GM12874 (cell line): Measurements from ENCODE around the gene FAM174C.

Source experiments
- CTCF ChIP-seq: IDR thresholded peaks from 2 replicates; pipeline ENCODE4 v1.5.1; 2011; ENCODE audit warnings: low read depth, mild to moderate bottlenecking, control low read depth, low read length, moderate library complexity; ENCODE audit not compliant: insufficient read depth

Gene FAM174C

GRCh38 chr19:1277061-1277460, 1.7 kb downstream of the FAM174C start:
- TF ChIP-seq CTCF, result no peak

GRCh38 chr19:1278074-1278473, 2.7 kb downstream of the FAM174C start:
- no peak for TF ChIP-seq CTCF

- TF ChIP-seq CTCF, result no peak
Measured at GRCh38 chr19:1278713-1279660, 3.7 kb downstream of the FAM174C start.

- TF ChIP-seq CTCF, result peak; percentile 99
Measured at GRCh38 chr19:1279782-1280341, 4.5 kb downstream of the FAM174C start.

GRCh38 chr19:1280636-1281568, 5.6 kb downstream of the FAM174C start:
- no peak for TF ChIP-seq CTCF

- TF ChIP-seq CTCF, result no peak
Measured at GRCh38 chr19:1281569-1282287, 6.4 kb downstream of the FAM174C start.
